Mammary epithelial cell (primary cell): Measurements from ENCODE around the gene MBNL2.

Experiments used
- EZH2 ChIP-seq: IDR thresholded peaks from 2 replicates; pipeline ENCODE4 v1.6.1; 2012; ENCODE audit warnings: low read length, inconsistent platforms, borderline replicate concordance
- TF ChIP-seq, protein P1 (sequence below), 2 donors: IDR thresholded peaks in 1 of 2; conservative IDR thresholded peaks in 1 of 2; 2 replicates each; pipeline ENCODE4 v1.5.1; 2011 to 2012; ENCODE audit warnings: inconsistent platforms in 2 of 2, low read length in 2 of 2, mild to moderate bottlenecking in 2 of 2, control low read depth in 1 of 2, low read depth in 1 of 2; ENCODE audit not compliant: insufficient read depth in 1 of 2; ENCODE audit errors: extremely low read depth in 1 of 2

- TF ChIP-seq, protein P1, sequence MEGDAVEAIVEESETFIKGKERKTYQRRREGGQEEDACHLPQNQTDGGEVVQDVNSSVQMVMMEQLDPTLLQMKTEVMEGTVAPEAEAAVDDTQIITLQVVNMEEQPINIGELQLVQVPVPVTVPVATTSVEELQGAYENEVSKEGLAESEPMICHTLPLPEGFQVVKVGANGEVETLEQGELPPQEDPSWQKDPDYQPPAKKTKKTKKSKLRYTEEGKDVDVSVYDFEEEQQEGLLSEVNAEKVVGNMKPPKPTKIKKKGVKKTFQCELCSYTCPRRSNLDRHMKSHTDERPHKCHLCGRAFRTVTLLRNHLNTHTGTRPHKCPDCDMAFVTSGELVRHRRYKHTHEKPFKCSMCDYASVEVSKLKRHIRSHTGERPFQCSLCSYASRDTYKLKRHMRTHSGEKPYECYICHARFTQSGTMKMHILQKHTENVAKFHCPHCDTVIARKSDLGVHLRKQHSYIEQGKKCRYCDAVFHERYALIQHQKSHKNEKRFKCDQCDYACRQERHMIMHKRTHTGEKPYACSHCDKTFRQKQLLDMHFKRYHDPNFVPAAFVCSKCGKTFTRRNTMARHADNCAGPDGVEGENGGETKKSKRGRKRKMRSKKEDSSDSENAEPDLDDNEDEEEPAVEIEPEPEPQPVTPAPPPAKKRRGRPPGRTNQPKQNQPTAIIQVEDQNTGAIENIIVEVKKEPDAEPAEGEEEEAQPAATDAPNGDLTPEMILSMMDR (conservative IDR thresholded peaks at IDR 0.05 in 1 of 2, IDR thresholded peaks at IDR 0.05 in 1 of 2; ENCODE audit: extremely low read depth in 1 of 2, insufficient read depth in 1 of 2, low read depth in 1 of 2, low read length in 2 of 2) = no peak
- no peak for TF ChIP-seq EZH2
Measured at GRCh38 chr13:97327506-97328221, 105.5 kb downstream of the MBNL2 start.
